Measurements from ENCODE around the gene PDGFRB.

The PDGFRB gene

DNA sequence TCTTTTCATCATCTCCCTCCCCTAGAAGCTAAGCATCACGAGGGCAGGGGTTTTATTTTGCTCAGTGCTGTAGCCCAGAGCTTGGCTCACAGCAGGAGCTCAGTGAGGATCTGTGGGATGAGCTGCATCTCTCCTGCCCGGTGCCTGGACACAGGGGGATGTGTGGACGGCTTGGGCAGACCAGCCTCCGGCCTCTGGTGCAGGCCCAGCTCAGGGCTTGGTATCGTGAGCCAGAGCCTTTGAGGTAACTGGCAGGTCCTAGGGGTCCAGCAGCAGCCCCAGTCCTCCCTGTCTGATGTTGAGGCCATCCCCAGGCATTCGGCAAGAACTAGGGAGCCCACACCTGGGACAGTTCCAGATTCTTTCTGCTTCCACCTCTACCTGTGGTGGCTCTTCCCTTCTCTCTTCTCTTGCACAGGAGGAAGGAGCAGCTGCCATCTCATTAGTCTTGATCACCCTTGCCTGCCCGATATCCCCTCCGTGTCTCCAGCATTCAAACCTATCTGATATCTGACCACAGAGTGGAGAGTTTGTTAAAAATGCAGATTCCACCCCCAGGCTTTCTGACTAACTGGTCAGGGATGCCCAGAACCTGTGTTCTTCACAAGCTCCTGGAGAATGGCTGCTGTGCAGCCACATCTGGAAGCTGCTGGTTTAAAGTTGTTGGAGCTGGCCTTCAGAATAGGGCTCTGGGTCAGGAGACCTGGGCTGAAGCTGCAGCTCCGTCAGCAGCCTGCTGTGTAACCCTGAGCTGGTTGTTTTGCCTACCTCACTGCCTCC lies 26.3 kb upstream of the PDGFRB start:
- DNase-seq (ENCODE audit: low read depth in 2 of 2) = no peak

GRCh38 chr5:150181027-150181426 lies 25.4 kb upstream of the PDGFRB start:
- no peak for DNase-seq (ENCODE audit: low read depth in 2 of 2)

DNA sequence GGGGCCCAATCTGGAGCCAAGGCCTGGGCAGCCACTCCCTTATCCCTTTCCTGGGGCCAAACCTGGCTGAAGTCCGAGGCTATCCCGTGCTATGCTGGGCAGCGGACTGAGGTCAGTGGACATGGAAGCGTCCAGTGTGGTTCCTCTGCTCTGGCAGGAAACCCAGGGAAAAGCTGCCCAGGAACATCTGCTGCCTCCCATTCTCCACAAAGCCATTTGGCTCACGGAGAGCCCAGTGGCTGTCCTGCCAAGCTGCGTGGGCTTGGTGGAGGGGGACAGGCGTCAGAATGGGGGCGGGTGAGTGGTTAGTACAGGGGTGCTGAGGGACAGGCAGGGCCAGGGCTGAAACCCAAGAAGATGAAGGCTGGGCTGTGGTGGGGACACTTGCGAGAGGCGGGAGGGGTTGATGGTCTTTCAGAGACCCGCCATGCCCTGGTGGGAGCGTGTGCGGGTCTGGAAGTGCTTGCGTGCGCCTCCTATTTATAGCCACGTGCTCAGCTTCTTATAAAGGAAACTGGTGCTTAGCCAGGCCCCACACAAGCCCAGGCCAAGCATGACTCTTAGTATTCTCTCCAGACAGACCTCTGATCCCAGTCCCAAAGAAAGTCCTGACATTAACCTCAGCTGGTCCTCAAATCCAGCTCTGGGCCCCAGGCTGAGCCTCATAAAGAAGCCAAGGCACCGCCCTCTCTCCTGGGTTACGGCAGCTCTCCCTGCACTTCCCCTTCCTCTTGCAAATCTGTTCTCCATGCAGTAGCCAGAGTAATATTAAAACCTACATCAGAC lies 24.8 kb upstream of the PDGFRB start:
- DNase-seq (ENCODE audit: low read depth in 2 of 2) = no peak

GRCh38 chr5:150179019-150179620 lies 23.5 kb upstream of the PDGFRB start:
- no peak for DNase-seq (ENCODE audit: low read depth in 2 of 2)

DNA sequence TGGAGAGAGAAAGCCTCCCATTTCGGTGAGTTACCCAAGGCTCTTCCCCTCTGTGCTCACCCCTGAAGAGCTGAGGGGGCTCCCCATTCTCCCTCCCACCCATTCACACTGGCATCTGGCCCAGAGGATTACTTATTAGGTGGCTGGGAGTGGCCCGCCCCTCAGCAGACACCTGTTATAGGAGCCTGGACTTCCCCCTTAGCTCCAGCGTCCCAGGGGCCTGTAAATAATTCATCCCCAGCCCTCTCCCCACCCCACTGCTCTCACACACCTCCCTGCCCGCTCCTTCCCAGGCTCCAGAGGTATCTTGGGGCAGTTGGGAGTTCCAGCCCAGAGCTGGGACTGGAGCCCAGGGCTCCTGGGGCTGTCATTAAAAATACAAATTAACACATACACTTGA lies 22.6 kb upstream of the PDGFRB start:
- no peak for DNase-seq (ENCODE audit: low read depth in 2 of 2)

GRCh38 chr5:150177721-150178120 lies 22.1 kb upstream of the PDGFRB start:
- DNase-seq (ENCODE audit: low read depth in 2 of 2) = no peak

DNA sequence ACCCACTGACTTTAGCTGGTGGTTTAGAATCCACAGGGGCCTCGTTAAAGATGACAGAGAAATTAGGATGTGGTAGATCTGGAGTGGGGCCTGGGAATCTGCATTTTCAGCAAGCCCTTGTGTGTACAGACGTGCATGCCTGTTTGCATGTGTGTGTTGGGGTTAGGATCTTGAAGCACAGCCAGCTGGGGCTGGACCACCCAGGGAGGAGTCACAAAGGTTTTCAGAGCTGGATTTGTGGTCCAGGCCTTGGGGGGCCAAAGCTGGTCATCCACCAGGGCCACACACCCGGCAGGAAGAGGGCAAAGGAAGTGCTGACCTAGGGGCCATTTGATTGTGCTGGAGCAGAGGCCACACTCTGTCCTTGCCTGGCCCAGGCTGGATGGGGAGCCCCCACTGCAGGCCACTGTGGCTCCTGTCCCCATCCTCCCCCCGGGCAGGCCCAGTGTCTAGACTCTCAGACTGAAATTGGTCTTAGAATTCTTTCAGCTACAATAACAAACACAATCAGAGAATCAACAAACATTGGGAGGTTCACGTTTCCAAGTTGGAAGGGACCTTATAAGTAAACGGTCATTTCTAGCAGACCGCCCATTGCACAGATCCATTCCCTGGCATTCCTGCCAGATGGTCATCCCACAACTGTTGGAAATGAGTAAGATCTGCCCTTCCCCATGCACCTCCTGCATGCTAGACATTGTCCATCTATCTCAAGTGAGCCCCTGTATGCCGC lies 21.3 kb upstream of the PDGFRB start:
- no peak for DNase-seq (ENCODE audit: low read depth in 2 of 2)

GRCh38 chr5:150175536-150175935 lies 19.9 kb upstream of the PDGFRB start:
- DNase-seq (ENCODE audit: low read depth in 2 of 2) = no peak

- DNase-seq (ENCODE audit: low read depth in 2 of 2) = no peak
These were observed 19.4 kb upstream of the PDGFRB start for GRCh38 chr5:150175076-150175475.

DNA sequence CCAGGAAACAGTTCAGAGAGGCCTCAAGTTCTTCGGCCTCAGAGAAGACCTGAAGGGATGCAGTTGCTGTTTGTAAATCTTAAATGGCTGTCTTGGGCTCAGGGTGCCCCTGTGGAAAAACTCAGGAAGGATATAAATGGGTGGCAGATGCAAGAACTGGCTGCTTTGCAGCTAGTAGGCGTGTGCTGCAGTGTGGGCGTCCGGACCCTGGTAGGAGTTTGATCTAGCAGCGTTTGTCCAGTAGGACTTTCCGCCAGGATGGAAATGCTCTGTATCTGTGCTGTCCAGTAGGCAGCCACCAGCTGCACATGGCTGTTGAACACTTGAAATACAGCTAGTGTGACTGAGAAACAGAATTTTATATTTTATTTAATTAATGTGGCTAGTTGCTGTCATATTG lies 18.6 kb upstream of the PDGFRB start:
- no peak for DNase-seq (ENCODE audit: low read depth in 2 of 2)

- DNase-seq (ENCODE audit: low read depth in 2 of 2) = no peak
These were observed 17.5 kb upstream of the PDGFRB start for GRCh38 chr5:150173161-150173560.

- no peak for DNase-seq (ENCODE audit: low read depth in 2 of 2)
These were observed 16.9 kb upstream of the PDGFRB start for GRCh38 chr5:150172556-150172955.

DNA sequence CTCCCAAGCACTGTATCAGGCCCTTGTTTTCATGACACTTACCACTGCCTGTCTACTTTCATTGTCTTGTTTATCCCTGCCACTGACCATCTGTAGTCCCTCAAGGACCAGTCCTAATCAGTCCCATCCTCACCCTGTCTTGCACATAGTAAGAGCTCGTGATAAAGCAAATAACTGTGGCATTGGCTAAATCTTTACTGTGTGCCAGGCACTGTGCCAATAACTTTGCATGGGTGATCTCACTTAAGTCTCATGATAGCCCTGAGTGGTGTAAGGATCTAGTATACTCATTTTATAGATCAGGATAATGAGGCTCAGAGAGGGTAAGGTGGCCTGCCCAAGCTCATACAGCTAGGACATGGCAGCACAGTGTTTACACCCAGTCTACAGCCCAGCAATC lies 16.5 kb upstream of the PDGFRB start:
- DNase-seq (ENCODE audit: low read depth in 2 of 2) = no peak

DNA sequence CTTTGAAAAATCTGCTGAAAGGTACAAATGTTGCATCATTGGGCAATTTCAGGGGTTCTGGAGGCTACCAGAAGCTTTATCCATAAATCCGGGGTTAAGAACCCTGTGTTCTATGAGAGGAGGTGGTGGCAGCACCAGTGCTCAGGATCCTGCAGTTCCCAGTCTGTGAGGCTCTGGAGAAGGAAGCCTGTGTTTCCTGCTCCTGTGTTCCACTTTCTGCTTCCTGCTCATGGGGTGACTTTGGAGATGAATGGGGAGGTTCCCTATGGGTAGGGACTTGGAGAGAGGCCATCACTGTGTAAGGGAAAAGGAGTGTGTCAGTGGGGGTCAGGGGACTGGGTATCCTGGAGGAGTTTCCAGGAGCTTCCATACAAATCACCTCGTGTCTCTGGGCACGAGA lies 13.2 kb upstream of the PDGFRB start:
- no peak for DNase-seq (ENCODE audit: low read depth in 2 of 2)

DNA sequence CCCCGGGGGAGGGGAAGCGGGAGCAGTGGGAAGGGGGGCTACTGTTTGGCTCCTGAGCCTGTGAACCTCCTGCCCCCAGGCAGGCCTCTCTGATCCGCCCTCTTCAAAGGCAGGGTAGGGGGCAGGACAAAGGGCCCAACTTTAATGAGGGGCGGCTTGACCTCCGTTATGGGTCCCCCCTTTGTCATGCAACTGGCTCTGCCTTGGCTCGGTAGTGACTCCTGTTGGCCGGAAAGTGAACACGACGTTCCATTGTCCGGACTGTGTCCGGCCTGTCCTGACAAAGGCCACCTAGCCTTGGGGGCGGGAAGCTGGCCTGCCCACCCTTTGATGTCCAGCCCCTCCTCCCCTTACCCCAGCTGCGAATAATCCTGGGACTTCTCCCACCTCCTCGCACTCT lies 12.3 kb upstream of the PDGFRB start:
- DNase-seq (ENCODE audit: low read depth in 2 of 2) = no peak

- no peak for DNase-seq (ENCODE audit: low read depth in 2 of 2)
These were observed 11.8 kb upstream of the PDGFRB start for GRCh38 chr5:150167512-150167850.

- no peak for DNase-seq (ENCODE audit: low read depth in 2 of 2)
These were observed 11.2 kb upstream of the PDGFRB start, which contains the start of gene CDX1 for GRCh38 chr5:150166650-150167511. TSS of gene CDX1 (plus strand) at chr5:150166778. CDS start at chr5:150166877, 99 bp downstream.

GRCh38 chr5:150166037-150166649 lies 10.5 kb upstream of the PDGFRB start:
- DNase-seq (ENCODE audit: low read depth in 2 of 2) = no peak

DNA sequence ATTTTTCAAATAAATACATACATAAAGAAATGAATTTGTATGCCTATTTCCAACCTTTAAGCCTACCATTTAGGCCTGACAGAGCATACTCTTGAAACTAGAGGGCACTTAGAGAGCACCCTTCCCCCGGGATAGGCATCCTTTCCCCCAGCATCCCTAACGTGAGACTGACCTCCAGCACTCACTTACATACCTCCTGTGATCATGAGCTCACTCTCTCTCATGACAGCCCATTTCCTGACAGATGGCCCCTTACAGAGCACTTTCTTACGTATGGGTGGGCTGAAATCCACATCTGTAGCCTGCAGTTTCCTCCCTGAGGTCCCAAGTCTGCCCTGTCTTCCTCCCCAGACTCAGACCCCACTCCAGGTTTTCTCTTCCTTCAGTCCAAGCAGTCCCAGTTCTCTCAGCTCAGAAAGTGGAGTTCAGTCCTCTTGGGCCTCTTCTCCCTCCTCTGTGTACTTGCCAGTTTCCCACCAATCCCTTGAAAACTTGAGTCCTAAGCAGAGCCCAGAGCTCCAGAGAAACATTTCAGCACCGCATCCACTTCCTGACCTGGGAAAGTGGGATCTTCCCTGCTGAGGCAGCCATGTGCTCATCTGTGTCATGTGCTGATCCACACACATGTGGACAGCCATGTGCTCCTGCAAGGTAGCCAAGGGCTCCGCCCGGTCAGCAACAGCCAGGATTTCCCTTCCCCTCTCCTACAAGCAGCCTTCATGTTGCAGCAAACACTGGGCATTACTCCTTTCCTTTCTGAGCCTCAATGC lies 8.8 kb upstream of the PDGFRB start:
- no peak for DNase-seq (ENCODE audit: low read depth in 2 of 2)

GRCh38 chr5:150163547-150164059 lies 8.0 kb upstream of the PDGFRB start:
- DNase-seq (ENCODE audit: low read depth in 2 of 2) = no peak
